Thyroid gland (tissue), 4 donors: ENCODE data around the gene ZNF335.

Experiments used
- POLR2A ChIP-seq, 2 donors: fragments of 450-650 bp; IDR thresholded peaks; one replicate each; pipeline ENCODE4 v1.6.1; 2017; ENCODE audit warnings: antibody characterized with exemption in 2 of 2, mild to moderate bottlenecking in 2 of 2, moderate library complexity in 1 of 2
- TF ChIP-seq, protein P1 (sequence below), 6 experiments: fragments of 200-600 bp in 3 of 6; fragments of 450-650 bp in 3 of 6; sonication (generic) in 3 of 6; IDR thresholded peaks; one replicate each; pipeline ENCODE4 v1.5.1; 2016 to 2019; ENCODE audit warnings: antibody characterized with exemption in 6 of 6, mild to moderate bottlenecking in 2 of 6, inconsistent platforms in 1 of 6, moderate library complexity in 1 of 6

DNA sequence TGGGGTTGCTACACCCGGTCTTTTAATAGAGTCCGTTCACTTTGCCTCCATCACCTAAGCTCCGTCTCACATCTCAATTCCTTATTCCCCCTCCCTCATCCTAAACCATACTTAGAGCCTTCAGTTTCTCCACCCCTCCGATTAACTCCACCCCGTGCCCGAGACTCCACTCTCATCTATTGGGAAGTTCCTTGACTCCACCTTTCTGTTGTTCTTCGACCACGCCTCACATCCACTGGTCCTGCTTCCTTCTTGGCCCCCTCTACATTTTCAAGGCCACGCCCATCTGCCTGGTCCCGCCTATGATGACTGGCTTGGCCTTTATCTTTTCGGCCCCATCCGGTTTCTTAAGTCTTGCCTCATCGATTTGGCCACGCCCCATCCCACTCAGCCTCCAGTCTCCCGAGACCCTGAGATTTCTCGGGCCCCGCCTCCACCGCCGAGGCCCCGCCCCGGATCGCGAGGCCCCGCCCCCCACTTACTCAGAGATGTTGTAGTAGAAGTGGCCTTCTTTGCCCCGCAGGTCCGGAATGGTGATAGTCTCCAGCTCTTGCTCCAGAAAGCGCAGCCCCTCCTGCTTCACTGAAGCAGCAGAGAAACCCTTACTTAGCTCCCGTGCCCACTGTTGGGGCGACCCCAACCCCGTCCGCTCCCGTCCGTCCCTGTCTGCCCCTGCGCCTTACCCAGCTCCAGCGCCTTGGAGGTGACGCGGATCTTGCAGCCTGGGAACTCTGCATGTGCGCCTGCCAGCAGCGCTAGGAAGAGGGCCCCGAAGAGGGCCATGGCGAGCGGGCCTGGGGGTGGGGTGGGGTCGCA, 61.1 kb downstream of the ZNF335 start:
- peak in 1 of 2 donors; percentile 36 for TF ChIP-seq POLR2A (IDR thresholded peaks at IDR 0.05)
- TF ChIP-seq, protein P1, sequence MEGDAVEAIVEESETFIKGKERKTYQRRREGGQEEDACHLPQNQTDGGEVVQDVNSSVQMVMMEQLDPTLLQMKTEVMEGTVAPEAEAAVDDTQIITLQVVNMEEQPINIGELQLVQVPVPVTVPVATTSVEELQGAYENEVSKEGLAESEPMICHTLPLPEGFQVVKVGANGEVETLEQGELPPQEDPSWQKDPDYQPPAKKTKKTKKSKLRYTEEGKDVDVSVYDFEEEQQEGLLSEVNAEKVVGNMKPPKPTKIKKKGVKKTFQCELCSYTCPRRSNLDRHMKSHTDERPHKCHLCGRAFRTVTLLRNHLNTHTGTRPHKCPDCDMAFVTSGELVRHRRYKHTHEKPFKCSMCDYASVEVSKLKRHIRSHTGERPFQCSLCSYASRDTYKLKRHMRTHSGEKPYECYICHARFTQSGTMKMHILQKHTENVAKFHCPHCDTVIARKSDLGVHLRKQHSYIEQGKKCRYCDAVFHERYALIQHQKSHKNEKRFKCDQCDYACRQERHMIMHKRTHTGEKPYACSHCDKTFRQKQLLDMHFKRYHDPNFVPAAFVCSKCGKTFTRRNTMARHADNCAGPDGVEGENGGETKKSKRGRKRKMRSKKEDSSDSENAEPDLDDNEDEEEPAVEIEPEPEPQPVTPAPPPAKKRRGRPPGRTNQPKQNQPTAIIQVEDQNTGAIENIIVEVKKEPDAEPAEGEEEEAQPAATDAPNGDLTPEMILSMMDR (IDR thresholded peaks at IDR 0.05) = no peak
